Activated T-cell treated with anti-CD3 and anti-CD28 coated beads, Interleukin-2, amount 50 U/mL, for 72 hours (primary cell): ENCODE results near the gene CDH15. TPM values are rescaled to one million over a fixed set of nuclear protein-coding genes. Genes with fewer than 3 reads are reported as not detected.
A peak's percentile ranks its signal among the peaks of the same experiment; 100 is the strongest.
"Not testable (repeated sequence)": the region's sequence is repeated elsewhere in the genome, so short reads cannot be mapped to it uniquely, and the experiment has no call there.

Experiments used
- ATAC-seq, 2 donors: fragments of 150-1000 bp; cut with Tn5 transposase; replicated peaks in 1 of 2; 2 replicates each; pipeline ENCODE4 v1.10.0; 2021; ENCODE audit warnings: moderate library complexity in 2 of 2, mild to moderate bottlenecking in 1 of 2
- DNase-seq, 2 donors: peaks; one replicate each; pipeline ENCODE4 v3.0.0; 2021 to 2022; ENCODE audit warnings: mixed read lengths in 1 of 2
- H3K27ac Mint-ChIP-seq: one replicate; pipeline ENCODE4 v1.8.0; 2022; ENCODE audit warnings: mild to moderate bottlenecking, moderate library complexity, mixed read lengths
- H3K27me3 Mint-ChIP-seq: one replicate; pipeline ENCODE4 v1.8.0; 2022; ENCODE audit warnings: low read depth, mixed read lengths
- H3K36me3 Mint-ChIP-seq, 2 donors: one replicate each; pipeline ENCODE4 v1.8.0; 2022; ENCODE audit warnings: mixed read lengths in 2 of 2, mild to moderate bottlenecking in 1 of 2; ENCODE audit not compliant: insufficient read depth in 2 of 2
- H3K4me1 Mint-ChIP-seq: one replicate; pipeline ENCODE4 v1.8.0; 2022; ENCODE audit warnings: low read depth, mixed read lengths
- H3K4me3 Mint-ChIP-seq, 2 donors: one replicate each; pipeline ENCODE4 v1.8.0; 2022; ENCODE audit warnings: mild to moderate bottlenecking in 2 of 2, mixed read lengths in 2 of 2, moderate library complexity in 2 of 2
- H3K9me3 Mint-ChIP-seq, 2 donors: one replicate each; pipeline ENCODE4 v1.8.0; 2022; ENCODE audit warnings: mixed read lengths in 2 of 2
- total RNA-seq, 2 donors: library from RNA; stranded (reverse); gene quantifications; one replicate each; pipeline ENCODE4 v1.2.3, GENCODE V29; 2022

The CDH15 gene
- total RNA-seq, 2 donors from 2014 or later, result not detected

DNA sequence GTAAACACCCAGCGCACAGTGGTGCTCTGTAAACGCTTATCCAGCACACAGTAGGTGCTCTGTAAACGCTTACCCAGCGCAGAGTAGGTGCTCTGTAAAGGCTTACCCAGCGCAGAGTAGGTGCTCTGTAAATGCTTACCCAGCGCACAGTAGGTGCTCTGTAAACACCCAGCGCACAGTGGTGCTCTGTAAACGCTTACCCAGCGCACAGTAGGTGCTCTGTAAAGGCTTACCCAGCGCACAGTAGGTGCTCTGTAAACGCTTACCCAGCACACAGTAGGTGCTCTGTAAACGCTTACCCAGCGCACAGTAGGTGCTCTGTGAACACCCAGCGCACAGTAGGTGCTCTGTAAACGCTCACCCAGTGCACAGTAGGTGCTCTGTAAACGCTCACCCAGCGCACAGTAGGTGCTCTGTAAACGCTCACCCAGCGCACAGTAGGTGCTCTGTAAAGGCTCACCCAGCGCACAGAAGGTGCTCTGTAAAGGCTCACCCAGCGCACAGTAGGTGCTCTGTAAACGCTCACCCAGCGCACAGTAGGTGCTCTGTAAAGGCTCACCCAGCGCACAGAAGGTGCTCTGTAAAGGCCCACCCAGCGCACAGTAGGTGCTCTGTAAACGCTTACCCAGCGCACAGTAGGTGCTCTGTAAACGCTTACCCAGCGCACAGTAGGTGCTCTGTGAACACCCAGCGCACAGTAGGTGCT is 14.5 kb downstream of the CDH15 start:
- not testable (repeated sequence) for H3K4me3 Mint-ChIP-seq, DNase-seq, H3K27ac Mint-ChIP-seq, H3K36me3 Mint-ChIP-seq, H3K27me3 Mint-ChIP-seq, H3K4me1 Mint-ChIP-seq, H3K9me3 Mint-ChIP-seq, ATAC-seq

DNA sequence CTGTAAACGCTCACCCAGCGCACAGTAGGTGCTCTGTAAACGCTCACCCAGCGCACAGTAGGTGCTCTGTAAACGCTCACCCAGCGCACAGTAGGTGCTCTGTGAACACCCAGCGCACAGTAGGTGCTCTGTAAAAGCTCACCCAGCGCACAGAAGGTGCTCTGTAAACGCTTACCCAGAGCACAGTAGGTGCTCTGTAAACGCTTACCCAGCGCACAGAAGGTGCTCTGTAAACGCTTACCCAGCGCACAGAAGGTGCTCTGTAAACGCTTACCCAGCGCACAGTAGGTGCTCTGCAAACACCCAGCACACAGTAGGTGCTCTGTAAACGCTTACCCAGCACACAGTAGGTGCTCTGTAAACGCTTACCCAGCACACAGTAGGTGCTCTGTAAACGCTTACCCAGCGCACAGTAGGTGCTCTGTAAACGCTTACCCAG is 15.1 kb downstream of the CDH15 start:
- not testable (repeated sequence) for H3K4me3 Mint-ChIP-seq, H3K27ac Mint-ChIP-seq, H3K27me3 Mint-ChIP-seq, H3K36me3 Mint-ChIP-seq, ATAC-seq, H3K4me1 Mint-ChIP-seq, H3K9me3 Mint-ChIP-seq
- DNase-seq, result peak in 1 of 2 donors; percentile 1

DNA sequence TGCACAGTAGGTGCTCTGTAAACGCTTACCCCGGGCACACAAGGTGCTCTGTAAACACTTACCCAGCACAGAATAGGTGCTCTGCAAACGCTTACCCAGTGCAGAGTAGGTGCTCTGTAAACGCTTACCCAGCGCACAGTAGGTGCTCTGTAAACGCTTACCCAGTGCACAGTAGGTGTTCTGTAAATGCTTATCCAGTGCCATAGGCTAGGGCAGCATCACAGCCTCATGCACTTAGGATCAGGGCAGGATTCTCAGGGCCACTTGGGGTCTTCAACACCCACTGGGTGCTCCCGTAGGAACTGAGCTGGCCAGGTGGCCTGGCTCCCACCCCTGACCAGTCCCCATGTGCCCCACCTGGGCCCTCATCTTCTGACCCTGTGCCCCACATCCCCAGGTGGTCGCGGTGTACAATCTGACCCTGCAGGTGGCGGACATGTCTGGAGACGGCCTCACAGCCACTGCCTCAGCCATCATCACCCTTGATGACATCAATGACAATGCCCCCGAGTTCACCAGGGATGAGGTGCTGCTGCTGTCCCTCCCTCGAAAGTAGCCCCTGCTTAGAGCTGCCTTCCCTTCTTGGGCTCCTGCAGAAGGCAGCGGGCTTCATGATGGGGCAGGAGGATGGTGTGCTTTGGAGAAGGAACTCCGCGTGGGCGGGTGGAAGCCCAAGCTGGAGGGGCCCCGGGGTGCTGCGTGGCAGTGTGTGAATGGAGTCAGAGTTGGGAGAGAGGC is 15.7 kb downstream of the CDH15 start:
- Mint-ChIP-seq H3K4me3 (no peak overlapping the region), H3K27me3 (no peaks in the 10 kb centered on the region), H3K36me3 (no peaks in the 10 kb centered on the region), H3K27ac (no peak overlapping the region), H3K4me1 (no peaks in the 10 kb centered on the region), H3K9me3 (no peaks in the 10 kb centered on the region)
- DNase-seq, result peak in 1 of 2 donors; percentile 51
- peak; percentile 41 to 57 for ATAC-seq

GRCh38 chr16:89187770-89188392 is 16.3 kb downstream of the CDH15 start:
- Mint-ChIP-seq H3K9me3 (no peaks in the 10 kb centered on the region), H3K27me3 (no peaks in the 10 kb centered on the region), H3K4me1 (no peaks in the 10 kb centered on the region), H3K27ac (no peak overlapping the region), H3K36me3 (no peaks in the 10 kb centered on the region), H3K4me3 (no peak overlapping the region)
- DNase-seq (no peak), ATAC-seq (peak; percentile 11 to 33)

DNA sequence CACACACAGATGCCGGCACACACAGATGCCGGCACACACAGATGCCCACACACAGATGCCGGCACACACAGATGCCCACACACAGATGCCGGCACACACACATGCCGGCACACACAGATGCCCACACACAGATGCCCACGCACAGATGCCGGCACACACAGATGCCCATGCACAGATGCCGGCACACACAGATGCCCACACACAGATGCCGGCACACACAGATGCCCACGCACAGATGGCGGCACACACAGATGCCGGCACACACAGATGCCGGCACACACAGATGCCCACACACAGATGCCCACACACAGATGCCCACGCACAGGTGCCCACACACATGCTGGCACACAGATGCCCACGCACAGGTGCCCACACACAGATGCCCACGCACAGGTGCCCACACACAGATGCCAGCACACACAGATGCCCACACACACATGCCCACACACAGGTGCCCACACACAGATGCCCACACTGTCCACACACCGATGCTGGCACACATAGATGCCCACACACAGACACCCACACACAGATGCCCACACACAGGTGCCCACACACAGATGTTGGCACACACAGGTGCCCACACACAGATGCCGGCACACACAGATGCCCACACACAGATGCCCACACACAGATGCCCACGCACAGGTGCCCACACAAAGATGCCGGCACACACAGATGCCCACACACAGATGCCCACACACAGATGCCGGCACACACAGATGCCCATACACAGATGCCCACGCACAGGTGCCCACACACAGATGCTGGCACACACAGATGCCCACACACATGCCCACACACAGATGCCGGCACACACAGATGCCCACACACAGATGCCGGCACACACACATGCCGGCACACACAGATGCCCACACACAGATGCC is 17.2 kb downstream of the CDH15 start:
- H3K27ac Mint-ChIP-seq, DNase-seq, H3K36me3 Mint-ChIP-seq, ATAC-seq, H3K9me3 Mint-ChIP-seq, H3K27me3 Mint-ChIP-seq, H3K4me3 Mint-ChIP-seq, H3K4me1 Mint-ChIP-seq: not testable (repeated sequence)

- Mint-ChIP-seq H3K36me3 (no peaks in the 10 kb centered on the region), H3K27me3 (no peaks in the 10 kb centered on the region), H3K4me3 (no peak overlapping the region), H3K27ac (no peak overlapping the region), H3K9me3 (no peaks in the 10 kb centered on the region), H3K4me1 (no peaks in the 10 kb centered on the region)
- DNase-seq (no peak), ATAC-seq (no peak)
Observed at GRCh38 chr16:89189358-89190025, 17.9 kb downstream of the CDH15 start.

- DNase-seq (no peak), ATAC-seq (no peak)
- no peak overlapping the region for H3K4me3 Mint-ChIP-seq
- H3K9me3 Mint-ChIP-seq, result no peaks in the 10 kb centered on the region
- no peaks in the 10 kb centered on the region for H3K27me3 Mint-ChIP-seq
- H3K36me3 Mint-ChIP-seq, result no peaks in the 10 kb centered on the region
- H3K27ac Mint-ChIP-seq, result no peak overlapping the region
- no peaks in the 10 kb centered on the region for H3K4me1 Mint-ChIP-seq
Observed at GRCh38 chr16:89190150-89190958, 18.8 kb downstream of the CDH15 start.

- ATAC-seq (no peak), DNase-seq (no peak)
- Mint-ChIP-seq H3K36me3 (no peaks in the 10 kb centered on the region), H3K9me3 (no peaks in the 10 kb centered on the region), H3K27ac (no peak overlapping the region), H3K27me3 (no peaks in the 10 kb centered on the region), H3K4me1 (no peaks in the 10 kb centered on the region), H3K4me3 (peak overlapping the region in 1 of 2 donors; percentile 20)
Observed at GRCh38 chr16:89191033-89191900, 19.7 kb downstream of the CDH15 start.

- ATAC-seq (no peak), DNase-seq (no peak)
- no peaks in the 10 kb centered on the region for H3K27me3 Mint-ChIP-seq
- H3K36me3 Mint-ChIP-seq, result no peaks in the 10 kb centered on the region
- no peak overlapping the region for H3K27ac Mint-ChIP-seq
- no peaks in the 10 kb centered on the region for H3K9me3 Mint-ChIP-seq
- H3K4me1 Mint-ChIP-seq, result no peaks in the 10 kb centered on the region
- H3K4me3 Mint-ChIP-seq, result no peak overlapping the region
Observed at GRCh38 chr16:89191901-89192185, 20.3 kb downstream of the CDH15 start.

DNA sequence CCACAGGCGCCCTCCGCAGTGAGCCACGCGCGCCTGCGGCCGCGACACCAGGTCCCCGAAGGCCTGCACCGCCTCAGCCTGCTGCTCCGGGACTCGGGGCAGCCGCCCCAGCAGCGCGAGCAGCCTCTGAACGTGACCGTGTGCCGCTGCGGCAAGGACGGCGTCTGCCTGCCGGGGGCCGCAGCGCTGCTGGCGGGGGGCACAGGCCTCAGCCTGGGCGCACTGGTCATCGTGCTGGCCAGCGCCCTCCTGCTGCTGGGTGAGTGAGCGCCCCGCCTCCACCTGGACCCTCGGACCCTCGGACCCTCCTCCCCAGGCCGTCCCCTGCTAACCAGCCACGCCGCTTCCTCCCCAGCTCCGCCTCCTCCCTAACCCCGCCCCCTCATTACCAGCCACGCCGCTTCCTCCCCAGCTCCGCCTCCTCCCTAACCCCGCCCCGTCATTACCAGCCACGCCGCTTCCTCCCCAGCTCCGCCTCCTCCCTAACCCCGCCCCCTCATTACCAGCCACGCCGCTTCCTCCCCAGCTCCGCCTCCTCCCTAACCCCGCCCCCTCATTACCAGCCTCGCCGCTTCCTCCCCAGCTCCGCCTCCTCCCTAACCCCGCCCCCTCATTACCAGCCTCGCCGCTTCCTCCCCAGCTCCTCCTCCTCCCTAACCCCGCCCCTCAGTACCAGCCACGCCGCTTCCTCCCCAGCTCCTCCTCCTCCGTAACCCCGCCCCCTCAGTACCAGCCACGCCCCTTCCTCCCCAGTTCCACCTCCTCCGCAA is 20.8 kb downstream of the CDH15 start:
- ATAC-seq (peak; percentile 62 to 63), DNase-seq (peak; percentile 85 to 89)
- H3K27me3 Mint-ChIP-seq, H3K4me1 Mint-ChIP-seq, H3K36me3 Mint-ChIP-seq, H3K27ac Mint-ChIP-seq, H3K9me3 Mint-ChIP-seq: not testable (repeated sequence)
- H3K4me3 Mint-ChIP-seq, result peak overlapping the region; percentile 44 to 61
